ENCODE data around the gene AARS2. TPM values are rescaled to one million over a fixed set of nuclear protein-coding genes. Genes with fewer than 3 reads are reported as not detected.

AARS2 gene
- total RNA-seq, 1 experiment from 2014 or later: 28.9 TPM

DNA sequence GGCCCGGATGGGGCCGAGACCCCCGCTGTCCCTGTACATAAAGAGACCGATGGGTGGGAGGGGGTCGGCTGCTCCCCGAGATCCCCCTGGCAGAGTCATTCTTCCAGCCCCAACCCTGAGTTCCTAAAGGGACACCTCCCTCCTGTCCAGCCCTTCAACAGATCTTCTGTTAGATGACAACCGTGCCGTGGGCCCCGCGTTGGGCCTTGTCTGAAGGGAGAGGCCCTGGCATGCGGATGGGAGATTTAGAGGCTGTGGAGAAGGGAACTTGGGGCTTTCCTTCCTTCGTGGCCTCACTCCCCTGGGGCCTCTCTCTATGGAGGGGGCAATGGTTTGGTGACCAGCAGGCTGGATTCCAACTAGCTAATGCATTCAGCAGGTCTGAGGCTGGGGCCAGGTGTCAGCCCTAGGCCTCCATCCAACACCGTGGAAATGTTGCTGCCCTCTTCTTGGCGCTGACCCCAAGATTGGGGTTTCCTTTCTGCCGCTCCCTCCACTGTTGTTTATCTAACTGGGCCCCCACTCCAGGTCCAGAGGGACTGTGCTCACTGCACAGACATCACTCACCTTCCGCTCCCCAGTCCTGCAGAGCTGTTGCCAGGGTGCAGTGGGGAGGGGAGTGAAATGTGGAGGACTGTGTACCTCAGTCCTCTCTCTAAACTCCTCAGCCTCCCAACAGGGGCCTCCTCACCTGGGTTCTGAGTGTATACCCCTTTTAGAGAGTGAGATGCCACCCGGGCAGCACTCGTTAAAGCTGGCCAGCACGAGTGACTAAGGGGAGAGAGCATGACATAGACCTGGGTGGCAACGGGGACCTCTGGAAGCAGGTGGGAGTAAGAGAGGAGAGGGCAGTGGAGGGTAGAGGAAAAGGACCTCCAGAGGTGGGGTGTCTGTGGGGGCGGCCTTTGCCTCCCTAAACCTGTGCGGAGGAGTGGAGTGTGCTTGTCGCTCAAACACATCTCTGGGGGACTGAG, 36.2 kb downstream of the AARS2 start:
- peaks cover 10% of the 10 kb centered on the region for H3K4me1 Mint-ChIP-seq
- ATAC-seq: no peak
- ChIA-PET POLR2A (no interaction called here), CTCF (interaction anchor here (1.2 to 3.8 kb wide), 4 partner anchors 9 to 36 kb away, joined by 5 to 23 read pairs (median 13); partner anchors contain the start of gene AARS2)
- H3K4me3 Mint-ChIP-seq: no peak overlapping the region
- TF ChIP-seq NR3C1 (CRISPR knock-in tag; conservative IDR thresholded peaks at IDR 0.05; ENCODE audit: low read depth): no peak
- H3K27me3 Mint-ChIP-seq (ENCODE audit: low read depth): peaks cover 31% of the 10 kb centered on the region
- no peaks in the 10 kb centered on the region for H3K9me3 Mint-ChIP-seq
- H3K27ac Mint-ChIP-seq: no peak overlapping the region
- no peak for DNase-seq (ENCODE audit: low spot score)
- no peaks in the 10 kb centered on the region for H3K36me3 Mint-ChIP-seq

DNA sequence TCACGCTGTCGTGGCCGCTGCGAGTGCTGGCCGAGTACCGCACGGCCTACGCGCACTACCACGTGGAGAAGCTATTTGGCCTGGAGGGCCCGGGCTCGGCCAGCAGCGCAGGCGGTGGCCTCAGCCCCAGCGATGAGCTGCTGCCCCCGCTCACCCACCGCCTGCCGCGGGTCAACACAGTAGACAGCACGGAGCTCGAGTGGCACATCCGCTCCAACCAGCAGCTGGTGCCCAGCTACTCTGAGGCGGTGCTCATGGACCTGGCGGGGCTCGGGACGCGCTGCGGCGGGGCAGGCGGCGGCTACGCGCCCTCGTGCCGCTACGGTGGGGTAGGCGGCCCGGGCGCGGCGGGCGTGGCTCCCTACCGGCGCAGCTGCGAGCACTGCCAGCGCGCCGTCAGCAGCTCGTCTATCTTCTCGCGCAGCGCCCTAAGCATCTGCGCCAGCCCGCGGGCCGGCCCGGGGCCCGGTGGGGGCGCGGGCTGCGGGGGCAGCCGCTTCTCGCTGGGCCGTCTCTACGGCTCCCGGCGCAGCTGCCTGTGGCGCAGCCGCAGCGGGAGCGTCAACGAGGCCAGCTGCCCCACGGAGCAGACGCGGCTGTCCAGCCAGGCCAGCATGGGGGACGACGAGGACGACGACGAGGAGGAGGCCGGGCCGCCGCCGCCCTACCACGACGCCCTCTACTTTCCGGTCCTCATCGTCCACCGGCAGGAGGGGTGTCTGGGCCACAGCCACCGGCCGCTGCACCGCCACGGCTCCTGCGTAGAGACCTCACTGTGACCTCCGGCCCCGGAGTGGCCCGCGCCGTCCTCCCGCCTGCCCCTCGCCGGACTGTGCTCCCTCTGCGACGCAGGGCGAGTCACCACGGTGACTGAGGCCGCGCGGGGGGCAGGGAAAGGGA, 37.1 kb downstream of the AARS2 start:
- H3K27me3 Mint-ChIP-seq (ENCODE audit: low read depth): peaks cover 30% of the 10 kb centered on the region
- no peaks in the 10 kb centered on the region for H3K9me3 Mint-ChIP-seq
- H3K4me1 Mint-ChIP-seq: peaks cover 16% of the 10 kb centered on the region
- TF ChIP-seq, protein P1, sequence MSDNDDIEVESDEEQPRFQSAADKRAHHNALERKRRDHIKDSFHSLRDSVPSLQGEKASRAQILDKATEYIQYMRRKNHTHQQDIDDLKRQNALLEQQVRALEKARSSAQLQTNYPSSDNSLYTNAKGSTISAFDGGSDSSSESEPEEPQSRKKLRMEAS (CRISPR knock-in tag; IDR thresholded peaks at IDR 0.05): peak; percentile 65; the same call in 1 of the 2 replicates
- TF ChIP-seq ZNF263 (CRISPR knock-in tag; IDR thresholded peaks at IDR 0.05; ENCODE audit: low read depth) (peak; percentile 78; the same call in 1 of the 2 replicates), CDX4 (CRISPR knock-in tag; IDR thresholded peaks at IDR 0.05; ENCODE audit: borderline replicate concordance) (no peak), GABPB1 (CRISPR knock-in tag; IDR thresholded peaks at IDR 0.05) (0 out of 2 replicates have a peak, but pooled peaks have one; percentile 18), JUN (CRISPR knock-in tag; IDR thresholded peaks at IDR 0.05) (0 out of 2 replicates have a peak, but pooled peaks have one; percentile 20), IRF2 (CRISPR knock-in tag; IDR thresholded peaks at IDR 0.05; ENCODE audit: borderline replicate concordance, low read depth) (no peak)
- TF ChIP-seq, protein P2, sequence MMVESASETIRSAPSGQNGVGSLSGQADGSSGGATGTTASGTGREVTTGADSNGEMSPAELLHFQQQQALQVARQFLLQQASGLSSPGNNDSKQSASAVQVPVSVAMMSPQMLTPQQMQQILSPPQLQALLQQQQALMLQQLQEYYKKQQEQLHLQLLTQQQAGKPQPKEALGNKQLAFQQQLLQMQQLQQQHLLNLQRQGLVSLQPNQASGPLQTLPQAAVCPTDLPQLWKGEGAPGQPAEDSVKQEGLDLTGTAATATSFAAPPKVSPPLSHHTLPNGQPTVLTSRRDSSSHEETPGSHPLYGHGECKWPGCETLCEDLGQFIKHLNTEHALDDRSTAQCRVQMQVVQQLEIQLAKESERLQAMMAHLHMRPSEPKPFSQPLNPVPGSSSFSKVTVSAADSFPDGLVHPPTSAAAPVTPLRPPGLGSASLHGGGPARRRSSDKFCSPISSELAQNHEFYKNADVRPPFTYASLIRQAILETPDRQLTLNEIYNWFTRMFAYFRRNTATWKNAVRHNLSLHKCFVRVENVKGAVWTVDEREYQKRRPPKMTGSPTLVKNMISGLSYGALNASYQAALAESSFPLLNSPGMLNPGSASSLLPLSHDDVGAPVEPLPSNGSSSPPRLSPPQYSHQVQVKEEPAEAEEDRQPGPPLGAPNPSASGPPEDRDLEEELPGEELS (CRISPR knock-in tag; IDR thresholded peaks at IDR 0.05): 0 out of 2 replicates have a peak, but pooled peaks have one; percentile 55
- ATAC-seq (peak; percentile 54), DNase-seq (ENCODE audit: low spot score) (peak; percentile 60)
- H3K36me3 Mint-ChIP-seq: no peaks in the 10 kb centered on the region
- POLR2A ChIA-PET: interaction anchor here (0.9 kb wide), 1 partner anchor 21 kb away, joined by 3 read pairs; no protein-coding TSS in a partner anchor
- CTCF ChIA-PET: interaction anchor here (0.7 to 3.8 kb wide), 8 partner anchors 11 to 197 kb away, joined by 3 to 23 read pairs (median 4); partner anchors contain the start of gene AARS2
- H3K4me3 Mint-ChIP-seq: no peak overlapping the region
- no peak overlapping the region for H3K27ac Mint-ChIP-seq

DNA sequence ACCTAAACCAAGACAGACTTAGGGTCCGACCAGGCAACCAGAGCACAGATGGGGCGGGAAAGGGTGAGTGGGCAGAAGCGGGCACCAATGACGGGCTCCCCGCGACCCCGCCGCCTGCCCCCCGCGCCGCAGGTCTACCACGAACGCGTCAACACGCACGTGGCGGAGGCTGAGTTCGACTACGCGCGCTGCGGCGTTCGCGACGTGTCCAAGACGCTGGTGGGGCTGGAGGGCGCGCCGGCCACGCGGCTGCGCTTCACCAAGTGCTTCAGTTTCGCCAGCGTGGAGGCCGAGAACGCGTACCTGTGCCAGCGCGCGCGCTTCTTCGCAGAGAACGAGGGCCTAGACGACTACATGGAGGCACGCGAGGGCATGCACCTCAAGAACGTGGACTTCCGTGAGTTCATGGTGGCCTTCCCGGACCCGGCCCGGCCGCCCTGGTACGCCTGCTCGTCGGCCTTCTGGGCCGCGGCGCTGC, 37.8 kb downstream of the AARS2 start:
- Mint-ChIP-seq H3K9me3 (no peaks in the 10 kb centered on the region), H3K4me3 (no peak overlapping the region), H3K27ac (no peak overlapping the region), H3K36me3 (no peaks in the 10 kb centered on the region), H3K27me3 (ENCODE audit: low read depth) (peaks cover 24% of the 10 kb centered on the region), H3K4me1 (peaks cover 16% of the 10 kb centered on the region)
- CTCF ChIA-PET: interaction anchor here (0.7 to 3.8 kb wide), 8 partner anchors 11 to 196 kb away, joined by 3 to 23 read pairs (median 4); partner anchors contain the start of gene AARS2
- DNase-seq (ENCODE audit: low spot score) (no peak), ATAC-seq (no peak)
- POLR2A ChIA-PET: interaction anchor here (0.9 kb wide), 1 partner anchor 21 kb away, joined by 3 read pairs; no protein-coding TSS in a partner anchor
- TF ChIP-seq PRDM15 (CRISPR knock-in tag; IDR thresholded peaks at IDR 0.05): no peak
- no peak for TF ChIP-seq AFF4 (CRISPR knock-in tag; IDR thresholded peaks at IDR 0.05; ENCODE audit: borderline replicate concordance)
- TF ChIP-seq GRHL2 (CRISPR knock-in tag; IDR thresholded peaks at IDR 0.05; ENCODE audit: insufficient replicate concordance, severe bottlenecking): no peak
- TF ChIP-seq ZBTB21 (CRISPR knock-in tag; IDR thresholded peaks at IDR 0.05; ENCODE audit: borderline replicate concordance): no peak
- no peak for TF ChIP-seq CDX4 (CRISPR knock-in tag; IDR thresholded peaks at IDR 0.05; ENCODE audit: borderline replicate concordance)
- TF ChIP-seq MXD4 (CRISPR knock-in tag; IDR thresholded peaks at IDR 0.05; ENCODE audit: borderline replicate concordance): no peak
